Thymus (tissue), 14 donors: Measurements from ENCODE around the gene MYADM. TPM values are rescaled to one million over a fixed set of nuclear protein-coding genes. Genes with fewer than 3 reads are reported as not detected.

ENCODE experiments used
- DNase-seq, 9 donors: peaks; one replicate each; pipeline ENCODE4 v3.0.0-alpha.2; 2013; ENCODE audit warnings: low spot score in 9 of 9, low read depth in 6 of 9, missing footprints in 1 of 9
- H3K27ac ChIP-seq, 2 donors: one replicate each; pipeline ENCODE4 v1.5.1; 2013; ENCODE audit warnings: control low read depth in 1 of 2, low read depth in 1 of 2, low read length in 1 of 2, mild to moderate bottlenecking in 1 of 2, moderate library complexity in 1 of 2
- H3K27me3 ChIP-seq, 2 donors: one replicate each; pipeline ENCODE4 v1.5.1; 2013; ENCODE audit warnings: low read length in 1 of 2; ENCODE audit not compliant: control insufficient read depth in 2 of 2, insufficient read depth in 1 of 2
- H3K36me3 ChIP-seq, 2 donors: one replicate each; pipeline ENCODE4 v1.5.1; 2013; ENCODE audit warnings: low read length in 1 of 2, mild to moderate bottlenecking in 1 of 2, moderate library complexity in 1 of 2; ENCODE audit not compliant: control insufficient read depth in 2 of 2, insufficient read depth in 2 of 2
- H3K4me1 ChIP-seq, 2 donors: one replicate each; pipeline ENCODE4 v1.5.1; 2013; ENCODE audit warnings: low read length in 2 of 2; ENCODE audit not compliant: control insufficient read depth in 2 of 2, insufficient read depth in 2 of 2
- H3K4me3 ChIP-seq, 2 donors: one replicate each; pipeline ENCODE4 v1.5.1; 2013; ENCODE audit warnings: low read length in 2 of 2, control low read depth in 1 of 2, mild to moderate bottlenecking in 1 of 2
- H3K9me3 ChIP-seq, 2 donors: one replicate each; pipeline ENCODE4 v1.5.1; 2013; ENCODE audit warnings: low read length in 1 of 2, mild to moderate bottlenecking in 1 of 2; ENCODE audit not compliant: control insufficient read depth in 2 of 2, insufficient read depth in 1 of 2
- WGBS: extraction: QIAGEN DNeasy Blood & Tissue Kit; methylation state at CpG from one replicate; pipeline ENCODE4 v1.1.7; 2013; 5-methylcytosine and 5-hydroxymethylcytosine counted together
- long read RNA-seq, 10 donors: transcript quantifications; one replicate each; lab custom pipeline, GENCODE V29; 2026
- polyA plus RNA-seq: library from polyadenylated mRNA; stranded (reverse); fragments of 200-250 nt; gene quantifications from one replicate; pipeline ENCODE4 v1.2.3, GENCODE V29; 2013
- total RNA-seq: library from RNA; stranded (reverse); fragments of 120-200 nt; gene quantifications from one replicate; pipeline ENCODE4 v1.2.4, GENCODE V29; 2013
- donor health status: healthy.

MYADM gene
- total RNA-seq (4.5 TPM), polyA plus RNA-seq (34.4 TPM)
- long read RNA-seq, donor 1, partial matches to known transcripts = 0 of 4 reads
- long read RNA-seq, donor 1, other reads (novel, unspliced or antisense) = 0 of 4 reads
- long read RNA-seq, donor 2, transcript MYADM-202 (2 exons, 1,492 nt) = minor isoform, 12 of 45 reads
- long read RNA-seq, donor 2, transcript MYADM-207 (3 exons, 1,009 nt) = minor isoform, 7 of 45 reads
- long read RNA-seq, donor 2, transcript MYADM-204 (3 exons, 3,056 nt) = major isoform, 21 of 45 reads
- long read RNA-seq, donor 2, partial matches to known transcripts = 0 of 45 reads
- long read RNA-seq, donor 2, other reads (novel, unspliced or antisense) = 0 of 45 reads
- long read RNA-seq, donor 3, transcript MYADM-204 (3 exons, 3,056 nt) = major isoform, 6 of 37 reads
- long read RNA-seq, donor 3, partial matches to known transcripts = 27 of 37 reads
- long read RNA-seq, donor 3, other reads (novel, unspliced or antisense) = 0 of 37 reads
- long read RNA-seq, donor 4, partial matches to known transcripts = 0 of 10 reads
- long read RNA-seq, donor 4, other reads (novel, unspliced or antisense) = 0 of 10 reads
- long read RNA-seq, donor 5, transcript MYADM-204 (3 exons, 3,056 nt) = minor isoform, 8 of 22 reads
- long read RNA-seq, donor 5, transcript MYADM-202 (2 exons, 1,492 nt) = major isoform, 10 of 22 reads
- long read RNA-seq, donor 5, partial matches to known transcripts = 0 of 22 reads
- long read RNA-seq, donor 5, other reads (novel, unspliced or antisense) = 0 of 22 reads
- long read RNA-seq, donor 6, transcript MYADM-204 (3 exons, 3,056 nt) = major isoform, 5 of 15 reads
- long read RNA-seq, donor 6, transcript MYADM-202 (2 exons, 1,492 nt) = major isoform, 5 of 15 reads
- long read RNA-seq, donor 6, partial matches to known transcripts = 0 of 15 reads
- long read RNA-seq, donor 6, other reads (novel, unspliced or antisense) = 0 of 15 reads
- long read RNA-seq, donor 7, transcript MYADM-204 (3 exons, 3,056 nt) = major isoform, 9 of 14 reads
- long read RNA-seq, donor 7, partial matches to known transcripts = 0 of 14 reads
- long read RNA-seq, donor 7, other reads (novel, unspliced or antisense) = 0 of 14 reads
- long read RNA-seq, donor 8, partial matches to known transcripts = 0 of 9 reads
- long read RNA-seq, donor 8, other reads (novel, unspliced or antisense) = 0 of 9 reads
- long read RNA-seq, donor 9, partial matches to known transcripts = 8 of 17 reads
- long read RNA-seq, donor 9, other reads (novel, unspliced or antisense) = 0 of 17 reads
- long read RNA-seq, donor 10, transcript MYADM-204 (3 exons, 3,056 nt) = major isoform, 11 of 35 reads
- long read RNA-seq, donor 10, transcript MYADM-202 (2 exons, 1,492 nt) = minor isoform, 9 of 35 reads
- long read RNA-seq, donor 10, partial matches to known transcripts = 9 of 35 reads
- long read RNA-seq, donor 10, other reads (novel, unspliced or antisense) = 0 of 35 reads

DNA sequence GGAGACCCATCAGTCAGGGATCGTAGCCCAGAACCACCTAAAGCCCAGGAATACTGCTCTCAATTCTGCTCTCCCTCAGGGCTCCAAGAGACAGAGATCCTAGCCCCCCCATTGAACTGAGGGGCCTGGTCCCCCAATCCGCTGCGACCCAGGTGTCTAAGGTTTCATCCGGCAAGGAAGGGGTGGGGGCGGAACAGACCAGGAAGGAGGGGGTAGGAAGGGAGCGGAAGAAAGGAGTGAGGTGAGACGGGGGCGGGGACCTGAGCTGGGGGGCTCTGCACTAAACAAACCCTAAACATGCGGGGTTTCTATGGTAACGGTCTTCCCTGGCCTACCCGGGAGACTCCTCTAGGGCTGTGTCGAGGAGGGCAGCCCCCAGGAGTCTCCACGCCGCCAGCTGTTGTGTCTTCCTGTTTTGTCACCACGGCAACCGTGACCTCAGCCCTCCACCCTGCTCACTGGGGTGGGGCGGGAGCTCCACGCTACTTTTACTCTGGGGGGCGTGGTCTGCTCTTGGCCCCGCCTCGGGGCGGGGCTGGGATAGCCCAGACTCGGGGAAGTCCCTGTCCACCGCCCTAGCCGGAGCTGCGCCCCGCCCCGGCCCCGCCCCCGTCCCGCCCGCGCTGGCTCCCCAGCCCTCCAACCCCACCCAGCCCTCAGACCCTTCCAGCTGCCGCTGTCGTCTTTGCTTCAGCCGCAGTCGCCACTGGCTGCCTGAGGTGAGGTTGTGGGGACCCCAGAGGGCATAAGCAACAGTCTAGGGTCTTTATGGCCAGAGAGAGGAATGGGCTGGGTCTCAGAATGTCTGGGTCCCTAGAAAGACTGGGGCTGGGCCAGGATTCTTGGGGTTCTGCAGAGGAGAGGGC lies at the start of gene MYADM:
Gene MYADM, plus strand, starts transcription at position 659 of the 866 bp plus-strand sequence. CDS start 5,647 bp downstream, outside the sequence.
- peaks cover 0 to 12% of the 10 kb centered on the region in 2 donors for H3K27me3 ChIP-seq

GRCh38 chr19:53818756-53819155 lies 48.9 kb upstream of the MYADM start:
- no peaks in the 10 kb centered on the region for H3K36me3 ChIP-seq
- H3K4me1 ChIP-seq = no peaks in the 10 kb centered on the region
- DNase-seq = no peak
- peaks cover 0 to under 1% of the 10 kb centered on the region in 2 donors for H3K27me3 ChIP-seq
- H3K4me3 ChIP-seq = no peak overlapping the region
- H3K9me3 ChIP-seq = no peaks in the 10 kb centered on the region
- WGBS = 95% methylated on average over 13 of the region's 13 CpGs
- no peak overlapping the region for H3K27ac ChIP-seq

More for the DNA sequence above, at the start of gene MYADM:
- peak; percentile 97 to 100 (median 99) for DNase-seq
- Histone ChIP-seq H3K4me1 (peaks cover 12 to 56% of the 10 kb centered on the region in 2 donors), H3K9me3 (peaks cover 0 to 7% of the 10 kb centered on the region in 2 donors), H3K27ac (peak within 1 kb of the TSS; percentile 90 to 91), H3K36me3 (peaks cover 4 to 7% of the 10 kb centered on the region in 2 donors), H3K4me3 (peak within 1 kb of the TSS; percentile 78 to 83)
- 3% methylated on average over 37 of the region's 37 CpGs for WGBS

DNA sequence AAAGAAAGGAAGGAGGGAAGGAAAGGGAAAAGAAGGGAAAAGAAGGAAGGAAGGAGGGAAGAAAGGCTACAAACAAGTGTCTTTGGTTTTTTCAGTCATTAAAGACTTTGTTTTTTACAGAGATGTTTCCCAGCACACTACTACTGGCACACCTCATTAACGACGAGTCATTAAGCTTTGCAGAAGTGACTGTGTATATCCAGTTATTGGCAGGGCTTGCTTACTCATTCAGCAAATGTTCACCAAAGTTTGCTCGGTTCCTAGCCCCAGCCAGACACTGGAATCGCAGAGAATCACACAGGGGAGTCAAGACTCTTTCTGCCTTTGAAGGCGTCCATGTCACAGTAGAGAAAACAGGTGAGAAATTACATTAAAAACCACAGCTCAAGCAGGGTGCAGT lies 47.8 kb upstream of the MYADM start:
- no peaks in the 10 kb centered on the region for H3K4me1 ChIP-seq
- WGBS = 72% methylated on average over 5 of the region's 5 CpGs
- peaks cover 0 to 4% of the 10 kb centered on the region in 2 donors for H3K27me3 ChIP-seq
- H3K9me3 ChIP-seq = no peaks in the 10 kb centered on the region
- H3K36me3 ChIP-seq = no peaks in the 10 kb centered on the region
- no peak overlapping the region for H3K27ac ChIP-seq
- DNase-seq = no peak
- no peak overlapping the region for H3K4me3 ChIP-seq

- Histone ChIP-seq H3K27ac (no peak overlapping the region), H3K36me3 (no peaks in the 10 kb centered on the region), H3K4me3 (no peak overlapping the region), H3K9me3 (no peaks in the 10 kb centered on the region), H3K27me3 (peaks cover 0 to 4% of the 10 kb centered on the region in 2 donors), H3K4me1 (no peaks in the 10 kb centered on the region)
- no peak for DNase-seq
- 72% methylated on average over 12 of the region's 12 CpGs for WGBS
These were observed 44.1 kb upstream of the MYADM start for GRCh38 chr19:53823380-53824120.

- whole genome bisulfite sequencing = 24% methylated on average over 14 of the region's 14 CpGs
- no peak for DNase-seq
- Histone ChIP-seq H3K27me3 (peaks cover 0 to 4% of the 10 kb centered on the region in 2 donors), H3K27ac (no peak within 1 kb of the TSS), H3K4me3 (no peak within 1 kb of the TSS), H3K4me1 (no peaks in the 10 kb centered on the region), H3K9me3 (no peaks in the 10 kb centered on the region), H3K36me3 (no peaks in the 10 kb centered on the region)
These were observed 43.5 kb upstream of the MYADM start, which contains the start of gene NLRP12 for GRCh38 chr19:53824134-53824611. Gene NLRP12, minus strand, starts transcription at chr19:53824314. Its CDS starts 140 bp downstream, at chr19:53824174.

- peaks cover 0 to 15% of the 10 kb centered on the region in 2 donors for H3K27me3 ChIP-seq
These were observed 40.8 kb upstream of the MYADM start for GRCh38 chr19:53826876-53827275.

GRCh38 chr19:53828531-53828930 lies 39.2 kb upstream of the MYADM start:
- no peak overlapping the region for H3K4me3 ChIP-seq
- peaks cover 0 to 17% of the 10 kb centered on the region in 2 donors for H3K27me3 ChIP-seq
- no peak overlapping the region for H3K27ac ChIP-seq
- no peaks in the 10 kb centered on the region for H3K4me1 ChIP-seq
- H3K9me3 ChIP-seq = no peaks in the 10 kb centered on the region
- WGBS = 38% methylated on average over 3 of the region's 3 CpGs
- H3K36me3 ChIP-seq = no peaks in the 10 kb centered on the region
- no peak for DNase-seq

More at GRCh38 chr19:53826876-53827275, 40.8 kb upstream of the MYADM start:
- Histone ChIP-seq H3K4me1 (no peaks in the 10 kb centered on the region), H3K27ac (no peak overlapping the region), H3K9me3 (no peaks in the 10 kb centered on the region), H3K36me3 (no peaks in the 10 kb centered on the region), H3K4me3 (no peak overlapping the region)
- 66% methylated on average over 7 of the region's 7 CpGs for WGBS
- no peak for DNase-seq
